Muscle layer of colon (tissue), 2 donors: ENCODE measurements around the gene PADI1.

Experiments used
- H3K27ac ChIP-seq: one replicate; pipeline ENCODE4 v1.7.0; 2013; ENCODE audit warnings: low read depth, mild to moderate bottlenecking, low read length, moderate library complexity
- H3K27me3 ChIP-seq, 2 donors: one replicate each; pipeline ENCODE4 v1.7.0; 2013; ENCODE audit warnings: low read length in 2 of 2, mild to moderate bottlenecking in 2 of 2; ENCODE audit not compliant: insufficient read depth in 2 of 2, control insufficient read depth in 1 of 2
- H3K36me3 ChIP-seq: one replicate; pipeline ENCODE4 v1.7.0; 2013; ENCODE audit warnings: mild to moderate bottlenecking, low read length; ENCODE audit not compliant: insufficient read depth
- H3K4me1 ChIP-seq: one replicate; pipeline ENCODE4 v1.7.0; 2013; ENCODE audit warnings: mild to moderate bottlenecking, low read length; ENCODE audit not compliant: insufficient read depth
- H3K4me3 ChIP-seq, 2 donors: one replicate each; pipeline ENCODE4 v1.7.0; 2013; ENCODE audit warnings: low read length in 2 of 2, low read depth in 1 of 2, mild to moderate bottlenecking in 1 of 2, moderate library complexity in 1 of 2
- H3K9ac ChIP-seq: one replicate; pipeline ENCODE4 v1.7.0; 2013; ENCODE audit warnings: low read length
- H3K9me3 ChIP-seq: one replicate; pipeline ENCODE4 v1.7.0; 2013; ENCODE audit warnings: mild to moderate bottlenecking, low read length
- donor health status: abdominal sarcoma.
- donor health status: Adenocarcinoma of cecum.

Gene PADI1

DNA sequence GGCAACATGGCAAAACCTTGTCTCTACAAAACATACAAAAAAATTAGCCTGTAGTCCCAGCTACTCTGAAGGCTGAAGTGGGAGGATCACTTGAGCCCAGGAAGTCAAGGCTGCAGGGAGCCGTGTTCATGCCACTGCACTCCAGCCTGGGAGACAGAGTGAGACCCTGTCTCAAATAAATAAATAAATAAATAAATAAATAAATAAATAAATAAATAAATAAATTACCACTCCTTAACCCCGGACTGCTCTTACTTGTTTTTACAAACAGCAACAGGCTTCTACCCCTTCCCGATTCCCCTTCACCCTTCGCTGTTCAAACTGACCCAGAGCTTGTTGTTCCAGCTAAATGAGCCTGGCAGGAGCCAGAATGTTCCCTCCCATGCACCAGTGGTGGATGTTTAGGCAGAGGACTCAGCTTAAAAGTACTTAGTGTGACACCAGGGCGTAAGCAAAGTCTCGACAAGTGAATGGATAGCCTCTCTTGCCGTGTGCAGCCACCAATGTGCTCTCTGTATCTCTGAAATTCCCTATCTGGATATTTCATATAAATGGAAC is 22.5 kb downstream of the PADI1 start:
- Histone ChIP-seq H3K9ac (no peak overlapping the region), H3K4me3 (no peak overlapping the region), H3K9me3 (no peaks in the 10 kb centered on the region), H3K27me3 (no peaks in the 10 kb centered on the region), H3K4me1 (no peaks in the 10 kb centered on the region), H3K36me3 (no peaks in the 10 kb centered on the region), H3K27ac (no peak overlapping the region)

DNA sequence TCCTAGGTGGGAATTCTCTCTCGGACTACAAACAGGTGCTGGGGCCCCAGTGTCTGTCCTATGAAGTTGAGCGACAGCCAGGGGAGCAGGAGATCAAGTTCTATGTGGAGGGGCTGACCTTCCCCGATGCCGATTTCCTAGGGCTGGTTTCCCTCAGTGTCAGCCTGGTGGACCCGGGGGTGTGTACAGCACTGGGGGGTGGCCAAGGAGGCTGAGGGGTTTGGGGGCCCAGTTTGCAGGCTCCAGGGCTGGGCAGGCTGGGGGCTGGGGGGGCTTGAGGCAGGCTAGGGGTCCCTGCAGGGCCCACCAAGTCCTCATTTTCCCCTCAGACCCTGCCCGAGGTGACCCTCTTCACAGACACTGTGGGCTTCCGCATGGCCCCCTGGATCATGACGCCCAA is 23.7 kb downstream of the PADI1 start:
- no peak overlapping the region for H3K4me3 ChIP-seq
- no peak overlapping the region for H3K9ac ChIP-seq
- H3K4me1 ChIP-seq = peaks cover 7% of the 10 kb centered on the region
- no peak overlapping the region for H3K27ac ChIP-seq
- H3K27me3 ChIP-seq = no peaks in the 10 kb centered on the region
- H3K36me3 ChIP-seq = no peaks in the 10 kb centered on the region
- no peaks in the 10 kb centered on the region for H3K9me3 ChIP-seq

DNA sequence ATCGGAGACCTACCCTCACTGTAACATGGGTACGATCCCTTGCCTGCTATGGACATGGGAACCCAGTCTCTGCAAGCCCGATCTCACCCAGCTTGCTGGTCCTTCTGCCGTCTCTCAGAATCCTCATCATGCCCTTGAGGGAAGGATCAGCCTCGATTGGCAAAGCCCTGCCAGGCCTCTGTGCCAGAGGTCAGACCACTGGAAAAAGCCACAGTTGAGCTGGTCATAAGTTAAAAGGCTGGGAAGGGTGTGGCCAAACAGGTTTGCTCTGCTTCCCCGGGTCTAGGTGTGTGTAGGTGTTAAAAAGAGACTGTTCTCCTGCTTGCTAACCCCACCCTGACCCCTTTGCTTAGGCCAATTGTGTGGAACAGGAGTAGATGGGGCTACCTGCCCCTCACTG is 24.5 kb downstream of the PADI1 start:
- no peaks in the 10 kb centered on the region for H3K27me3 ChIP-seq
- H3K4me3 ChIP-seq = no peak overlapping the region
- H3K9me3 ChIP-seq = no peaks in the 10 kb centered on the region
- H3K4me1 ChIP-seq = peaks cover 9% of the 10 kb centered on the region
- H3K27ac ChIP-seq = no peak overlapping the region
- H3K9ac ChIP-seq = no peak overlapping the region
- no peaks in the 10 kb centered on the region for H3K36me3 ChIP-seq

DNA sequence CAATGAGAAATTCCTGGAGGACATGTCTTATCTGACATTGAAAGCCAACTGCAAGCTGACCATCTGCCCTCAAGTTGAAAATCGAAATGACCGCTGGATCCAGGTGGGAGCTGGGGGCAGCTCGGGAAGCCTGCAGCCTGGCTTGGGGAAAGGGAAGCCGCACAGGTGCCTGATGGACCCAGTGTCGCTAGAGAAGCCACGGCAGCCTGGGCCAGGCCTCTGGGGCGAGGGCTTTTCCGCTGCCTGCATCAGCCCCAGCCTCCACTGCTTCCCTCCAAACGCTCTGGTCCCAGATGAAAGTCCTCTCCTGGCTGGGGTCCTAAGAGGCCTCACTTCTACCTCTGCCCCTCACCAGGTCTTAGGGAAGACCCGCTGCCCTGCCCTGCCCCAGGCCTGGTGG is 25.2 kb downstream of the PADI1 start:
- Histone ChIP-seq H3K9me3 (no peaks in the 10 kb centered on the region), H3K36me3 (no peaks in the 10 kb centered on the region), H3K27me3 (no peaks in the 10 kb centered on the region), H3K27ac (no peak overlapping the region), H3K4me3 (no peak overlapping the region), H3K4me1 (peaks cover 9% of the 10 kb centered on the region), H3K9ac (no peak overlapping the region)

DNA sequence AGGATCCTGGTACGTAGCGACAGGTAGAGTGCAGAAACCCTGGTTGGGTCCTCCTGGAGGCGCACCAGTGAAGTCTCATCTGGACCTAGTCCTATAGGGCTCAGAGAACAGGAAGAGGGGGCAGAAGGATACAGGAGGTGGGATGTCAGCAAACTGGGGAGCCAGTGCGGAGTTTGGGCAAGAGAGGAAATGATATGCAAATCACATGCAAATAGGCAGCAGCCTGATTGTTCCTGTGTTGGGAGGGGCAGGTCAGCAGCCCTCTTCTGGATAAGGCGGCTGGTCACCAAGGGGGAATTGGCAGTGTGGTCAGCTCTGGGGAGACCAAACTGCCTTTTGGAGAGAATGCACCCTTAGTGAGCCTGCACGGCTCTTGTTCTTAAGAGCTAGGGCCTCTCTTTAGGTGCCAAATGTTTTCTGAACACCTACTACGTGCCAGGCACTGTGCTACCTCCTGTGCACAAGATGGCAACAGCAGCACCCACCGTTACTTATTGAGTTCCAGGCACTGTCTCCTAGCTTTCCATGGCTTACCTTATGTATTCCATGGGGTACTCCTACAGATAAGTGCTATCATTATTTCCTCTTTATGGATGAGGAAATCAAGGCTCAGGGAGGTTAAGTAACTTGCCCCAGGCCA is 25.9 kb downstream of the PADI1 start:
- Histone ChIP-seq H3K9ac (no peak overlapping the region), H3K36me3 (no peaks in the 10 kb centered on the region), H3K4me1 (peaks cover 9% of the 10 kb centered on the region), H3K27me3 (no peaks in the 10 kb centered on the region), H3K27ac (no peak overlapping the region), H3K9me3 (no peaks in the 10 kb centered on the region), H3K4me3 (no peak overlapping the region)

DNA sequence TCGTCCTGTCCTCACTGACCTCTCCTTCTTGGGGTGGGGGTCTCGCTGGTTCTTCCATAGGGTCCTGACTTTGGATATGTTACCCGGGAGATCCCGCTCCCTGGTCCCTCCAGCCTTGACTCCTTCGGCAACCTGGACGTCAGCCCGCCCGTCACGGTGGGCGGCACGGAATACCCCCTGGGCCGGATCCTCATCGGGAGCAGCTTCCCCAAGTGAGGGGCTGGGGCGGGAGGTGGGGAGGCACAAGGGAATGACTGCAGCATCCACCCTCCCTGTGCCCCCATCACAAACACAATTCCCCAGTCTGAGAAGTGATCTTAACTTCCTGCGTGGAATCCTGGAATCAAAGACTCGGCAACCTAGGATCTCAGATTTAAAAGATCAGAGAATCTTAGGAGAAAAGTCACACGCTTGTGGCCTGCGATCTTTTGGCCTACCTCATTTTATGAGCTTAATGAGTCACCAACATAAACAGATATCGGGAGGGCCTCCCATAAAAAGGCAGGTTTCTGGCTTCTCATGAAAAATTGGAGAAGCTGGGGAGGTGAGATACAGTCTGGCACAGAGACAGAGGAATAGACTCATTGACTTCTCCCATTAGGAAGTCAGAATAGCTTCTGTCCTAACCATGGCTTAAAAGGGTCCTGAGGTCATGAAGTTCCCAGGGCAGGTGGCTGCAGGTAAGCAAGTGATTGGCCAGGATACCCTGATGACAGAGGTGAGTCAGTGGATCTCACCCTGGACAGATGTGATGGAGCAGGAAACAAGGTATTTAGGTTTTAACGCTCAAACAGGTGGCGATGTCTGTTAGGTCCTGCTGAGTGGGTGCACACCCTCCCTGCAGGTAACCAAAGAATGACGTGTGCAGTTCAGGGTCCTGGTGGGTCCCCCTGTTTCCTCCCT is 28.1 kb downstream of the PADI1 start:
- H3K27ac ChIP-seq = no peak overlapping the region

DNA sequence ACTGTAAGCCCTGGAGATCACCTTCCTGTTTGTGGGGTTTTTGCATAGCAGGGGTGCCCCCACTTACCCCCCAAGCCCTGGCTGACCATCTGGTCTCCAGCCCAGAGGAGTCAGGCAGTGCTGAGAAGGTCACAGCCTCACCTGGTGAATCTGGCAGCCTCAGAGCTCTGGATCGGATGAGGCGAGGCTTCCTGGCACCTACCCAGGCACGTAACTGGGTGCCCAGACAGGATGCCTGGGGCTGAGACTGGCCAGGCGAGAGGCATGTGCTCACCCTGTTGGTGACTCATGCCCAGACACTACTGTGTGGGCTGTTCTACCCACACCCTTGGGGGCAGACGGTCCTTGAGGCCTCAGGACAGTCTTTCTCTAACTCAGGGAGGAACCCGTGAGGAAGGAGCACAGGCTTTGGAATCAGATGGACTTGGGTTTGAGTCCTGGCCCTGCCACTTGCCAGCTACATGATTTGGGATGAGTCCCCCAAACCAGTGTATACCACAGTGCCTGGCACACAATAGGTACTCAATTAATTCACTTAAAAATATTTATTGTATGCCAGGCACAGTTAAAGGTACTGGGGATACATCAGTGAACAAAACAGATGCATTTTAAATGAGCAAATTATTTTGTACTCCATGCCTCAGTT is 28.9 kb downstream of the PADI1 start:
- no peak overlapping the region for H3K27ac ChIP-seq
- H3K4me1 ChIP-seq = peaks cover 9% of the 10 kb centered on the region
- no peak overlapping the region for H3K4me3 ChIP-seq
- H3K9ac ChIP-seq = no peak overlapping the region
- H3K9me3 ChIP-seq = no peaks in the 10 kb centered on the region
- H3K27me3 ChIP-seq = peaks cover 0 to 2% of the 10 kb centered on the region in 2 donors
- no peaks in the 10 kb centered on the region for H3K36me3 ChIP-seq

More for the DNA sequence above, 28.1 kb downstream of the PADI1 start:
- no peak overlapping the region for H3K9ac ChIP-seq
- H3K4me3 ChIP-seq = no peak overlapping the region
- H3K4me1 ChIP-seq = peaks cover 9% of the 10 kb centered on the region
- H3K9me3 ChIP-seq = no peaks in the 10 kb centered on the region
- H3K27me3 ChIP-seq = no peaks in the 10 kb centered on the region
- H3K36me3 ChIP-seq = no peaks in the 10 kb centered on the region

DNA sequence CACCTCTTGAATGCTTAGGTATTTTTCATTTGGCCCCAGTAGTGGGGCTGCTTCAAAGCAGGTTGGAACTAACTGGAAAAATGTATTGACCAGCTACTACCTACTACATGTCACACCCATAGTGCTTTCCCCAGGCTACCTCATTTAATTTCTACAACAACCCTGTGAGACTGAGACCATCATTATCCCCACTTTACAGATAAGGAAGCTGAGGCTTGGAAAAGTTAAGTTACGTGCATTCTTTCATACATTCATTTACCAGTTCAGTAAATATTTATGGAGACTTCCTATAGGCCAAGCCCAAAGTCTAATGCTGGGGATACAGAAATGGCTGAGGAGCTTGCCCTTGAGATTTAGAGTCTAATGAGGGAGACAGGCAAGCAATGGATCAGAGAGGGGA is 29.5 kb downstream of the PADI1 start:
- H3K9ac ChIP-seq = no peak overlapping the region
- no peak overlapping the region for H3K27ac ChIP-seq
- H3K9me3 ChIP-seq = no peaks in the 10 kb centered on the region
- peaks cover 0 to 5% of the 10 kb centered on the region in 2 donors for H3K27me3 ChIP-seq
- no peak overlapping the region for H3K4me3 ChIP-seq
- peaks cover 9% of the 10 kb centered on the region for H3K4me1 ChIP-seq
- no peaks in the 10 kb centered on the region for H3K36me3 ChIP-seq

DNA sequence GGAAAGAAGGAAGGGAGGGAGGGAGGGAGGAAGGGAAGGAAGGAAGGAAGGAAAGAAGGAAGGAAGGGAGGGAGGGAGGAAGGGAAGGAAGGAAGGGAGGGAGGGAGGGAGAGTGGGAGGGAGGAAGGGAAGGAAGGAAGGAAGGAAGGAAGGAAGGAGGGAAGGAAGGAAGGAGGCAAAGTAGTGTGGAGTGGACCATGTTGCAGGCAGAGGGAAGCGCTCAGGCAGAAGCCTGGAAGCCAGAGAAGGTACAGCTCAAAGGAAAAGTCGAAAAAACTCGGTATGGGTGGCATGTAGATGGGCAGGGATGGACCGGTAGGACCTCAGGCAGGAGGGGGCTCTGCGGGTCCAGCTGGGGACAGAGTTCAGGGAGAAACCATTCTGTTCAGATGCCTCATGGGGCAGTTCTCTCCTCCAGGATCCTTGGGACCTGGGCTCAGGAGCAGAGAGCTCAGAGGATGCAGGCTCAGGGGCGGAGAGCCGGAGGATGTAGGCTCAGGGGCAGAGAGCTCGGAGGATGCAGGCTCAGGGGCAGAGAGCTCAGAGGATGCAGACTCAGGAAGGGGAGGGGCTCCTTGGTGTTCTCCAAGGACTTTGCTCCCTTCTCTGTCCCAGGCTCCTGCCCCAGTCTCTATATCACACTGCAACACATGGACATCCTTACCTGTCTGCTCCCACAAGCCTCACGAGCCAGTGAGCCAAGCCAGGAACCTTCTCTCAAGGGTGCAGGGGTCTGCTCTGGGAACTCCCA is 30.4 kb downstream of the PADI1 start:
- no peaks in the 10 kb centered on the region for H3K9me3 ChIP-seq
- no peak overlapping the region for H3K9ac ChIP-seq
- peaks cover 0 to 5% of the 10 kb centered on the region in 2 donors for H3K27me3 ChIP-seq
- peaks cover 9% of the 10 kb centered on the region for H3K4me1 ChIP-seq
- H3K36me3 ChIP-seq = no peaks in the 10 kb centered on the region
- no peak overlapping the region for H3K4me3 ChIP-seq
- no peak overlapping the region for H3K27ac ChIP-seq

DNA sequence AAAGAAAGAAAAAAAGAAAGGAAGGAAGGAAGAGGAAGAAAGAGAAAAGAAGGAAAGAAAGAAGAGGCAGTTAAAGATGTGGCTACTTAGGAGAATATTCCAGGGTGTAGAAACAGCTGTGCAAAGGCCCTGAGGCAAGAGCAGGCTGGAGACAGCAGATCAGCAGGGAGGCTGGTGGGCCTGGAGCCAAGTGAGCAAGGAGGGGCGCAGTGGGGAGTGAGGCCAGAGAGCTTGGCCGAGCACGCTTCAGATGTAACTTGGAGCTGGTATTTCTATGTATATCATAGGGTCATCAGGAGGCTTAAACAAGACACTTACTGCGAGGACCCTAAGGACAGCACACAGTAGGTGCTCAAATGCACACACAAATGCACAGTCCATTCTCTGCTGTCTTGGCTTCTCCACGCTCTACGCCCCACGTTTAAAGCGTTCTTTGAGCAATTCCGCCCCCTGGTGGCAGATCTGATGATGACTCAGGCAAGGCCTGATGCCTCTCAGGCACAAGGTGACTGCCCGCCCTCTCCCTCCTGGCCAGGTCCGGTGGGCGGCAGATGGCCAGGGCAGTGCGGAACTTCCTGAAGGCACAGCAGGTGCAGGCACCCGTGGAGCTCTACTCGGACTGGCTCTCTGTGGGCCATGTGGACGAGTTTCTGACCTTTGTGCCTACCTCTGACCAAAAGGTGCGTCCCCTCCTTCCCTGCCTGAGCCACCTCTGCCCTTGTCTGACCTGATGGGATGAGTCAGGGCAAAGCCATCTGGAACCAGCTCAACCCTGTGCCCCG is 32.0 kb downstream of the PADI1 start:
- Histone ChIP-seq H3K27me3 (peaks cover 0 to 13% of the 10 kb centered on the region in 2 donors), H3K4me1 (peaks cover 9% of the 10 kb centered on the region), H3K27ac (no peak overlapping the region), H3K4me3 (no peak overlapping the region), H3K9me3 (no peaks in the 10 kb centered on the region), H3K36me3 (no peaks in the 10 kb centered on the region), H3K9ac (no peak overlapping the region)
